ENCODE data around the gene EYA4.

GRCh38 chr6:133291671-133292070, 50.5 kb downstream of the EYA4 start:
- TF ChIP-seq CTCF (IDR thresholded peaks at IDR 0.05) (no peak), ZFX (IDR thresholded peaks at IDR 0.05; ENCODE audit: borderline replicate concordance) (no peak)

Data from 22Rv1 (cell line).